Body of pancreas (tissue), 4 donors: ENCODE measurements around the gene AQP1.

ENCODE experiments used
- CTCF ChIP-seq, 7 experiments: fragments of 450-650 bp in 4 of 7; fragments of 200-600 bp in 3 of 7; sonication (generic) in 3 of 7; IDR thresholded peaks; one replicate each; pipeline ENCODE4 v1.5.1; 2016 to 2019; ENCODE audit warnings: antibody characterized with exemption in 7 of 7
- POLR2A ChIP-seq, 3 donors: fragments of 450-650 bp; IDR thresholded peaks; one replicate each; pipeline ENCODE4 v1.6.1; 2016; ENCODE audit warnings: antibody characterized with exemption in 3 of 3, mild to moderate bottlenecking in 2 of 3

GRCh38 chr7:30934732-30935568, 23.3 kb downstream of the AQP1 start:
- TF ChIP-seq CTCF (IDR thresholded peaks at IDR 0.05) = no peak
- no peak for TF ChIP-seq POLR2A (IDR thresholded peaks at IDR 0.05)
